ENCODE measurements around the gene RAD23A.

RAD23A gene

DNA sequence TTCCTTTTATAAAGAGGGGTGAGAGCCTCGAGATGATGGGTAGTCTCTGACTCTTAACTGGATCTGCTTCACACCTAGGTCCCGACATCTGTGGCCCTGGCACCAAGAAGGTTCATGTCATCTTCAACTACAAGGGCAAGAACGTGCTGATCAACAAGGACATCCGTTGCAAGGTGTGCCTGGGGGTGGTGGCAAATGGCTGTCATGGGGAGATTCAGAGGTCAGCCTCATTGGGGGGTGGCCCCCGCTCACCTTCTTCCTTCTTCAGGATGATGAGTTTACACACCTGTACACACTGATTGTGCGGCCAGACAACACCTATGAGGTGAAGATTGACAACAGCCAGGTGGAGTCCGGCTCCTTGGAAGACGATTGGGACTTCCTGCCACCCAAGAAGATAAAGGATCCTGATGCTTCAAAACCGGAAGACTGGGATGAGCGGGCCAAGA is 5.7 kb upstream of the RAD23A start:
- Histone ChIP-seq H3K4me3 (ENCODE audit: low read length) (peak overlapping the region; percentile 97), H3K9ac (ENCODE audit: low read length) (peak overlapping the region; percentile 99), H3K27me3 (replicated peaks; ENCODE audit: control insufficient read depth, insufficient read depth, low read length) (no peaks in the 10 kb centered on the region), H3K4me1 (ENCODE audit: control insufficient read depth, insufficient read depth, low read length) (peaks cover 34% of the 10 kb centered on the region), H3K36me3 (ENCODE audit: control insufficient read depth, insufficient read depth, low read length, severe bottlenecking) (peaks cover 59% of the 10 kb centered on the region), H3K9me3 (ENCODE audit: control insufficient read depth, low read length) (no peaks in the 10 kb centered on the region)
- no peak for DNase-seq (ENCODE audit: low read depth)

DNA sequence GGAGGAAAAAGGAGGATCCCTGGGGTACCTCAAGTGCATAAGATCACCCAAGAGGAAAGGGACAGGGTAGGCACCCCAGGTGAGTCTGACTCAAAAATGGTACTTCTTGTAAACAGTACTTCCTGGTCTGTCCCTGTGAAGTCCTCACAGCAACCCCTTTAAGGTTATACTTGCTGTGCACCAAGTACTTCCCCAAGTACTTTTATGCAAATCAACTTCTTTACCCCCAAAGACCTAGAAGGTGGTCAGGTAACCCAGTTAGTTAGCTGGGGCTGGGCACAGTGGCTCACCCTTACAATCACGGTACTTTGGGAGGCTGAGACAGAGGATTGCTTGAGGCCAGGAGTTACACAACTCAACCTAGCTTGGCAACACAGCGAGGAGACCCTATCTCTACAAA is 4.8 kb upstream of the RAD23A start:
- Histone ChIP-seq H3K9ac (ENCODE audit: low read length) (peak overlapping the region; percentile 99), H3K4me1 (ENCODE audit: control insufficient read depth, insufficient read depth, low read length) (peaks cover 34% of the 10 kb centered on the region), H3K4me3 (ENCODE audit: low read length) (peak overlapping the region; percentile 97), H3K36me3 (ENCODE audit: control insufficient read depth, insufficient read depth, low read length, severe bottlenecking) (peaks cover 59% of the 10 kb centered on the region), H3K9me3 (ENCODE audit: control insufficient read depth, low read length) (no peaks in the 10 kb centered on the region), H3K27me3 (replicated peaks; ENCODE audit: control insufficient read depth, insufficient read depth, low read length) (no peaks in the 10 kb centered on the region)
- no peak for DNase-seq (ENCODE audit: low read depth)

DNA sequence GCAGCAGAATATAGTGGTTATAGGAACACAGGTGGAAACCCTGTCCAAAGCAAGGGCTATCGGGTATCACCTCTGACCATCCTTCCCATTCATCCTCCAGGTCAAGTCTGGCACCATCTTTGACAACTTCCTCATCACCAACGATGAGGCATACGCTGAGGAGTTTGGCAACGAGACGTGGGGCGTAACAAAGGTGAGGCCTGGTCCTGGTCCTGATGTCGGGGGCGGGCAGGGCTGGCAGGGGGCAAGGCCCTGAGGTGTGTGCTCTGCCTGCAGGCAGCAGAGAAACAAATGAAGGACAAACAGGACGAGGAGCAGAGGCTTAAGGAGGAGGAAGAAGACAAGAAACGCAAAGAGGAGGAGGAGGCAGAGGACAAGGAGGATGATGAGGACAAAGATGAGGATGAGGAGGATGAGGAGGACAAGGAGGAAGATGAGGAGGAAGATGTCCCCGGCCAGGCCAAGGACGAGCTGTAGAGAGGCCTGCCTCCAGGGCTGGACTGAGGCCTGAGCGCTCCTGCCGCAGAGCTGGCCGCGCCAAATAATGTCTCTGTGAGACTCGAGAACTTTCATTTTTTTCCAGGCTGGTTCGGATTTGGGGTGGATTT is 2.1 kb upstream of the RAD23A start:
- no peak for DNase-seq (ENCODE audit: low read depth)
- Histone ChIP-seq H3K4me1 (ENCODE audit: control insufficient read depth, insufficient read depth, low read length) (peaks cover 43% of the 10 kb centered on the region), H3K9ac (ENCODE audit: low read length) (no peak overlapping the region), H3K4me3 (ENCODE audit: low read length) (no peak overlapping the region), H3K36me3 (ENCODE audit: control insufficient read depth, insufficient read depth, low read length, severe bottlenecking) (peaks cover 70% of the 10 kb centered on the region), H3K9me3 (ENCODE audit: control insufficient read depth, low read length) (no peaks in the 10 kb centered on the region), H3K27me3 (replicated peaks; ENCODE audit: control insufficient read depth, insufficient read depth, low read length) (no peaks in the 10 kb centered on the region)

DNA sequence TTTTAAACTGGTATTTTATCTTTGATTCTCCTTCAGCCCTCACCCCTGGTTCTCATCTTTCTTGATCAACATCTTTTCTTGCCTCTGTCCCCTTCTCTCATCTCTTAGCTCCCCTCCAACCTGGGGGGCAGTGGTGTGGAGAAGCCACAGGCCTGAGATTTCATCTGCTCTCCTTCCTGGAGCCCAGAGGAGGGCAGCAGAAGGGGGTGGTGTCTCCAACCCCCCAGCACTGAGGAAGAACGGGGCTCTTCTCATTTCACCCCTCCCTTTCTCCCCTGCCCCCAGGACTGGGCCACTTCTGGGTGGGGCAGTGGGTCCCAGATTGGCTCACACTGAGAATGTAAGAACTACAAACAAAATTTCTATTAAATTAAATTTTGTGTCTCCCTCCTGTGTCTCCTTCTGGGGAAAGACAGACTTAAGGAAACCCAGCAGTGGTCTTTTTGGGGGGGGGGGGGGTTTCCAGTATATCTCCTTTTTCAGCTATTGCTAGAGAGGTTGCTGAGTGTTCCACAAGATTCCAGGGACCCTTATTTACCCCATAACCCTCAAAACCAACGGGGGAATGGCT is 1.5 kb upstream of the RAD23A start:
- Histone ChIP-seq H3K9ac (ENCODE audit: low read length) (no peak overlapping the region), H3K4me3 (ENCODE audit: low read length) (no peak overlapping the region), H3K27me3 (replicated peaks; ENCODE audit: control insufficient read depth, insufficient read depth, low read length) (no peaks in the 10 kb centered on the region), H3K36me3 (ENCODE audit: control insufficient read depth, insufficient read depth, low read length, severe bottlenecking) (peaks cover 74% of the 10 kb centered on the region), H3K9me3 (ENCODE audit: control insufficient read depth, low read length) (no peaks in the 10 kb centered on the region), H3K4me1 (ENCODE audit: control insufficient read depth, insufficient read depth, low read length) (peaks cover 43% of the 10 kb centered on the region)
- no peak for DNase-seq (ENCODE audit: low read depth)

DNA sequence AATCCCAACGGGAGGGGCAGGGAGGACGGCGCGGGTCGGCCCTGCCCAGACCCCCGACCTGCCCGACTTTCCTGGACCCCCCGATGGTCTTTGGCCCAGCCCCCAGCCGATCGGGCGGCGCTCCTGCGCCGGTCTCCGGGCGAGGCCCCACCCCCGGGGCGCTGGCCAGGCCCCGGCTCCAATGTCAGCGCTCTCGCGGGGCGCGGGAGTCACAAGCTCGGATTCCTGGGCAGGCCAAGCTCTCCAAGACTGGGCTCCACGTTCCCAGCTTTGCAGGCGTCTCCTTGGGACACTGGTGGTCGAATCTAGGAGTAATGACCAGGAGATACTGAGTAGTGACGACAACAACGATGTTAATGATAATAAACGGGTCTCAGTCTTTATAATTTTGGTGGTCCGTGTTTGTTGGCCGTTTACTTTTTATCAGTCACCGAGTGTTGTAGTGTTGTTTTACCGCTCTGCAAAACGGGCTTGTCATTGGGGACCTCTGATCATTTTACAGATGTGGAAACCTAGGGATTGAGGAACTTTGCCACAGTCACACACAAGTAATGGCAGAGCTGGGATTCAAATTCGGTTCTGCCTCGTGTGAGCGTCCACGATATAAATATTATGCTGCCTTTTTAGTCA is 545 bp downstream of the RAD23A start:
- Histone ChIP-seq H3K4me1 (ENCODE audit: control insufficient read depth, insufficient read depth, low read length) (peaks cover 31% of the 10 kb centered on the region), H3K4me3 (ENCODE audit: low read length) (peak overlapping the region; percentile 88), H3K9ac (ENCODE audit: low read length) (peak overlapping the region; percentile 93), H3K36me3 (ENCODE audit: control insufficient read depth, insufficient read depth, low read length, severe bottlenecking) (peaks cover 72% of the 10 kb centered on the region), H3K27me3 (replicated peaks; ENCODE audit: control insufficient read depth, insufficient read depth, low read length) (no peaks in the 10 kb centered on the region), H3K9me3 (ENCODE audit: control insufficient read depth, low read length) (no peaks in the 10 kb centered on the region)
- peak; percentile 95 for DNase-seq (ENCODE audit: low read depth)

DNA sequence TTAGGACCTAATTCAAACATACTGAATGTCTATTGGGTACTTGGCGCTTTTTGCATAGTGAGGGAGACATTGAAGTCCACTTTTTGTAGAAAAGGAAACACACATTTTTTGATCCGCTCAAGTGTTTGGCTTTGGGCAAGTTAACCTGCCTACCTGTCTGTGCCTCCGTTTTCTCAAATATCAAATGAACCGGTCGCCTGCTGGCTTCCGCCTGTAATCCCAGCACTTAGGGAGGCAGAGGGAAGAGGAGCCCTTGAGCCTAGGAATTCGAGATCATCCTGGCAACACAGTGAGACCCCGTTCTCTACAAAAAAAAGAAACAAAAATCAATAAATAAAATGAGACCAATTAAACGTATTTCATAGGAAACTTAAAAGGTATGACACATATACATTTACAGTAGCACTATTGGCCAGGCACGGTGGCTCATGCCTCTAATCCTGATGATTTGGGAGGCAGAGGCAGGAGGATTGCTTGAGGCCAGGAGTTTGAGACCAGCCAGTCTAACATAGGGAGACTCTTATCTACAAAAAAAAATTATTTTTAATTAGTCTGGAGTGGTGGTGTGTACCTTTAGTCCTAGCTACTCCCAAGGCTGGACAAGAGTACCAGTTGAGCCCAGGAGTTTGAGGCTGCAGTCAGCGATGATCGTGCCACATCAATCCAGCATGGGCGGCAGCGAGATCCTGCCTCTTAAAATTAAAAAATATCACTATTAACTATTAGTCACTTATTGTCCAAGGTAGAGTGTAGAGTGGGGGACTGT is 1.3 kb downstream of the RAD23A start:
- no peak for DNase-seq (ENCODE audit: low read depth)
- H3K9me3 ChIP-seq (ENCODE audit: control insufficient read depth, low read length): no peaks in the 10 kb centered on the region
- no peaks in the 10 kb centered on the region for H3K27me3 ChIP-seq (replicated peaks; ENCODE audit: control insufficient read depth, insufficient read depth, low read length)
- H3K36me3 ChIP-seq (ENCODE audit: control insufficient read depth, insufficient read depth, low read length, severe bottlenecking): peaks cover 71% of the 10 kb centered on the region
- H3K9ac ChIP-seq (ENCODE audit: low read length): peak overlapping the region; percentile 93
- peak overlapping the region; percentile 88 for H3K4me3 ChIP-seq (ENCODE audit: low read length)
- peaks cover 31% of the 10 kb centered on the region for H3K4me1 ChIP-seq (ENCODE audit: control insufficient read depth, insufficient read depth, low read length)

DNA sequence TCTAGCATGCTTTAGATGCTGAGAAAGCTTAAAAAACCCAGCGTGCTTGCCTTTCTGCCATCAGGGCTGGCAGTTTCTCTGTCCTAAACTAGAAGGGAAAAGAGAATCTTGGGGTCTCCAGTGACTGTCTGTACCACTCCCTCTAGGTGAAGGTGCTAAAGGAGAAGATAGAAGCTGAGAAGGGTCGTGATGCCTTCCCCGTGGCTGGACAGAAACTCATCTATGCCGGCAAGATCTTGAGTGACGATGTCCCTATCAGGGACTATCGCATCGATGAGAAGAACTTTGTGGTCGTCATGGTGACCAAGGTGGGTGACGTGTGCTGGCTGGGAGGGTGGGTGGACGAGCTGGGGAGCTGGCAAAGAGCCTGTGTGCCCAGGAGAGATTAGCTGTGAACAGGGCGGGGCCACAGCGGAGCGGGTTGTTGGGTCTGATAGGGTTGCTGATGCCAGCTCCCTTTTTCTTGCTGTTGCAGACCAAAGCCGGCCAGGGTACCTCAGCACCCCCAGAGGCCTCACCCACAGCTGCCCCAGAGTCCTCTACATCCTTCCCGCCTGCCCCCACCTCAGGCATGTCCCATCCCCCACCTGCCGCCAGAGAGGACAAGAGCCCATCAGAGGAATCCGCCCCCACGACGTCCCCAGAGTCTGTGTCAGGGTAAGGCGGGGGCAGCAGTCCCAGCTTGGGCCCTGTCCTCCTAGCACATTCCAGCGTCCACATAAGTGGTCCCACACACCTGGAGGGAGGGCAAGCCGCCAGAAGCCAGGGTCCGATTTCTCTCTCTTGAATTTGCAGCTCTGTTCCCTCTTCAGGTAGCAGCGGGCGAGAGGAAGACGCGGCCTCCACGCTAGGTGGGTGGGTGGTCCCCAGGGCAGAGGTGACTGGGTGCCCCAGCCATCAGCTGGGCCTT is 2.3 kb downstream of the RAD23A start:
- Histone ChIP-seq H3K27me3 (replicated peaks; ENCODE audit: control insufficient read depth, insufficient read depth, low read length) (no peaks in the 10 kb centered on the region), H3K4me3 (ENCODE audit: low read length) (peak overlapping the region; percentile 88), H3K4me1 (ENCODE audit: control insufficient read depth, insufficient read depth, low read length) (peaks cover 29% of the 10 kb centered on the region), H3K36me3 (ENCODE audit: control insufficient read depth, insufficient read depth, low read length, severe bottlenecking) (peaks cover 67% of the 10 kb centered on the region), H3K9ac (ENCODE audit: low read length) (peak overlapping the region; percentile 93), H3K9me3 (ENCODE audit: control insufficient read depth, low read length) (no peaks in the 10 kb centered on the region)
- no peak for DNase-seq (ENCODE audit: low read depth)

DNA sequence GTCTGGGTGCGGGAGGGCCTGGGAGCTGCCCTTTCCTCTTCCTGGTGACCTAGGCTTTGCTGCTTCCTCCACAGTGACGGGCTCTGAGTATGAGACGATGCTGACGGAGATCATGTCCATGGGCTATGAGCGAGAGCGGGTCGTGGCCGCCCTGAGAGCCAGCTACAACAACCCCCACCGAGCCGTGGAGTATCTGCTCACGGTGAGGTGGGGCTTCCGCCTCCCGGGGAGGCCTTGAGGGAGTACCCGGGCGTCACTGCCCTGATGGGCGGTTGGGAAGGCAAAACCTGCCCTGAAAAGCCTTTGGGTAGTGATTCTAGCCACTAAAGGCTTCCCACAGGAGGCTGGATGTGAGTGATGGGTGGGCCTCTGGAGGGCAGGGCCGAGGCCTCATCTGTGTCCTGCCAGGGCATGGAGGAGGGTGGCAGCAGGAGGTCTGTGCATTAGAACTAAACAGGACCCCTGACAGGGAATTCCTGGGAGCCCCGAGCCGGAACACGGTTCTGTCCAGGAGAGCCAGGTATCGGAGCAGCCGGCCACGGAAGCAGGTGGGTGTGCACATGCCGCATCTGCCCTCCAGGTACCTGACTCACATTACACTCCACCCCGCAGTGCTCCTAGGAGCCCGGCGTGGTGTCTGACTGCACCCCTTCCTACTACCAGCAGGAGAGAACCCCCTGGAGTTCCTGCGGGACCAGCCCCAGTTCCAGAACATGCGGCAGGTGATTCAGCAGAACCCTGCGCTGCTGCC is 3.1 kb downstream of the RAD23A start:
- H3K9ac ChIP-seq (ENCODE audit: low read length): peak overlapping the region; percentile 93

DNA sequence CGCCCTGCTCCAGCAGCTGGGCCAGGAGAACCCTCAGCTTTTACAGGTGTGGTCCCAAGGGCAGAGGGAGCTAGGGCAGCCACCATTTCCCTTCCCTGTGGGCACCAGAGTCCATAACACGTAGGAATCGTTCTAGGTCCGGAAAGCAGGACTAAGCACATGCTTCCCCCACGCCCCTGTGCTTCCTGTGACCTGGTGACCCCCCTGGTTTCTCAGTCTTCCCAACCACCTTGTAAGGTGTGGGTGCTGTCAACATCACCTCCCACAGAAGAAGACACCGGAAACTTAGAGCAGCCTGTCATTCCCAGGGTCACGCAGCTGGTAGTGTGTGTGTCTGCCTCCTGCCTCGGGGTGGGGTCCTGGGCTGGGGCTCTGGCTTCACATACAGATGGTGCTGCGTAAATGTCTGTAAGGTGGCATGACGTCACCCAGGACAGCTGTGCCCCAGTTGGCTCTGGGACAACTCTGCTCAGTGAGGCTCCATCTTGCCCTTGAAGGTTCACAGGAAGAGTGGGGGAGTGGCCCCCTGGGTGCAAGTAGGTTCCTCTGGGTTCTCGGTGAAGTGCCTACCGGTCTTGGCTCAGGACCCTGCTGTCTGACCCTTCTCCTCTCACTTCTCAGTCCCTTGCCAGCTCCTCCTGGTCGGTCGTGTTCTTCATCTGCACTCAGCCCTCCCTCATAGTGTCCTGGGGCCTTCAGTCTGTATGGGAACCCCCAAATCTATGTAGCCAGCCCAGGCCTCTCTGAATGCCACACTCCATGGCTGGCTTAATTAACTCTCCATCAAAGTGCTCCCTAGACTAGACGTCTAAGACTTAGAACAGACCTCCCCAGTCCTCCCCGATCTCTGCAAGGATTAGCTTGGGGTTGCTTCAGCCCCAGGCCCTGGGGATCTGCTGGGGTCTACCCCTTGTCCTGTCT is 4.0 kb downstream of the RAD23A start:
- H3K4me3 ChIP-seq (ENCODE audit: low read length): no peak overlapping the region
- H3K9ac ChIP-seq (ENCODE audit: low read length): peak overlapping the region; percentile 18
- H3K9me3 ChIP-seq (ENCODE audit: control insufficient read depth, low read length): no peaks in the 10 kb centered on the region
- no peaks in the 10 kb centered on the region for H3K27me3 ChIP-seq (replicated peaks; ENCODE audit: control insufficient read depth, insufficient read depth, low read length)
- peaks cover 45% of the 10 kb centered on the region for H3K4me1 ChIP-seq (ENCODE audit: control insufficient read depth, insufficient read depth, low read length)
- peaks cover 63% of the 10 kb centered on the region for H3K36me3 ChIP-seq (ENCODE audit: control insufficient read depth, insufficient read depth, low read length, severe bottlenecking)
- no peak for DNase-seq (ENCODE audit: low read depth)

More for the DNA sequence above, 3.1 kb downstream of the RAD23A start:
- no peaks in the 10 kb centered on the region for H3K27me3 ChIP-seq (replicated peaks; ENCODE audit: control insufficient read depth, insufficient read depth, low read length)
- H3K9me3 ChIP-seq (ENCODE audit: control insufficient read depth, low read length): no peaks in the 10 kb centered on the region
- H3K4me1 ChIP-seq (ENCODE audit: control insufficient read depth, insufficient read depth, low read length): peaks cover 37% of the 10 kb centered on the region
- no peak overlapping the region for H3K4me3 ChIP-seq (ENCODE audit: low read length)
- DNase-seq (ENCODE audit: low read depth): no peak
- H3K36me3 ChIP-seq (ENCODE audit: control insufficient read depth, insufficient read depth, low read length, severe bottlenecking): peaks cover 62% of the 10 kb centered on the region
